AG09309 (cell line): Measurements from ENCODE around the gene MED22.
A peak's percentile ranks its signal among the peaks of the same experiment; 100 is the strongest.

ENCODE experiments used
- DNase-seq: peaks from one replicate; pipeline ENCODE4 v3.0.0-alpha.2; 2010; ENCODE audit warnings: low read depth
- H3K4me3 ChIP-seq: 2 replicates; pipeline ENCODE4 v1.5.1; 2011; ENCODE audit warnings: mild to moderate bottlenecking, low read depth, low read length, moderate library complexity; ENCODE audit not compliant: control insufficient read depth
- CTCF ChIP-seq: IDR thresholded peaks from 2 replicates; pipeline ENCODE4 v1.5.1; 2011; ENCODE audit warnings: mild to moderate bottlenecking, low read depth, low read length, inconsistent platforms; ENCODE audit not compliant: insufficient read depth, control insufficient read depth; ENCODE audit errors: missing control alignments

MED22 gene

GRCh38 chr9:133351526-133351907 lies 3.6 kb upstream of the MED22 start:
- H3K4me3 ChIP-seq: no peak overlapping the region
- DNase-seq: no peak
- TF ChIP-seq CTCF: no peak

GRCh38 chr9:133349965-133350616 lies 2.2 kb upstream of the MED22 start:
- no peak for DNase-seq
- no peak for TF ChIP-seq CTCF
- H3K4me3 ChIP-seq: no peak overlapping the region

GRCh38 chr9:133348718-133349573 lies 1.0 kb upstream of the MED22 start:
- peak overlapping the region; percentile 91 for H3K4me3 ChIP-seq
- no peak for DNase-seq
- TF ChIP-seq CTCF: no peak

- TF ChIP-seq CTCF: no peak
- no peak for DNase-seq
- H3K4me3 ChIP-seq: peak overlapping the region; percentile 91
These were observed 381 bp downstream of the MED22 start for GRCh38 chr9:133347515-133347984.

GRCh38 chr9:133346021-133346785 lies 1.7 kb downstream of the MED22 start:
- H3K4me3 ChIP-seq: peak overlapping the region; percentile 91
- no peak for DNase-seq
- TF ChIP-seq CTCF: no peak

DNA sequence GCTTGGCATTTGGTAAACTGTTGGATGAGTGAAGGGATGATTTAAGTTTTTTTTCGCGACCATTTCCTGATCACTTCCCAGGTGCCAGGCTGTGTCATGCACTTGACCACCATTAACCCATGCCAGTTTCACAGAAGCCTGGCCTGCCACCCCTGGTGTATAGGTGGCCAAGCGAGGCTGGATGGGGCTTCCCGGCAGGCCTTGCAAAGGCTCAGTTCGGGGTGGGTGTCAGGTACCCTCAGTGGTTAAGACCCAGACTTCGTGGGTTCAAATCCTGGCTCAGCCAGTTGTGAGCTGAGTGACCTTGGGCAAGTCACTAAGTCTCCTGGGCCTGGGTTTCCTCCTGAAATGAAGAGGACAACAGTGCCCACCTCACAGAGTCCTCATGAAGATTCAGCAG lies 2.3 kb downstream of the MED22 start:
- no peak overlapping the region for H3K4me3 ChIP-seq
- no peak for DNase-seq
- no peak for TF ChIP-seq CTCF
